GM12873 (cell line): Measurements from ENCODE around the gene MKS1.

Experiments used
- TF ChIP-seq, protein P1 (sequence below): IDR thresholded peaks from 2 replicates; pipeline ENCODE4 v1.5.1; 2012; ENCODE audit warnings: low read depth, mild to moderate bottlenecking, moderate library complexity, low read length, control low read depth; ENCODE audit not compliant: insufficient read depth; ENCODE audit errors: missing control alignments

MKS1 gene

DNA sequence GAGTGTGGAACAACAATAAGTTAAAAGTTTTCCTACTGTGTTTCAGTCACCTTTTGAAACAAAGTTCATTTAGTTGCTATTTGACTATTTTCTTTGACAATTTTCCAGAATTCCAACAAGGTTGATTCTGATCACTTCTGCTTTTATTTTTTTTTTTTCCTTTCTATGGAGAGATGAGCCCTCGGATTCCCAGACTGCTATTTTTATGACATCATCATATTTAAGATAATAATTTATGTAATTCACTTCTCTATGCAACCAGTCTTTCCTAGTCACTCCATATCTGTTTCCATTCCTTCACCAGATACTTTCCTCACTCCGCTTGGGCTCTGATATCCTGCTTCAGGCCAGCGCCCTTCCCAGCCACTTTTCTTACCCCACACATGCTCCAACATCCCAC lies 44.2 kb downstream of the MKS1 start:
- TF ChIP-seq, protein P1, sequence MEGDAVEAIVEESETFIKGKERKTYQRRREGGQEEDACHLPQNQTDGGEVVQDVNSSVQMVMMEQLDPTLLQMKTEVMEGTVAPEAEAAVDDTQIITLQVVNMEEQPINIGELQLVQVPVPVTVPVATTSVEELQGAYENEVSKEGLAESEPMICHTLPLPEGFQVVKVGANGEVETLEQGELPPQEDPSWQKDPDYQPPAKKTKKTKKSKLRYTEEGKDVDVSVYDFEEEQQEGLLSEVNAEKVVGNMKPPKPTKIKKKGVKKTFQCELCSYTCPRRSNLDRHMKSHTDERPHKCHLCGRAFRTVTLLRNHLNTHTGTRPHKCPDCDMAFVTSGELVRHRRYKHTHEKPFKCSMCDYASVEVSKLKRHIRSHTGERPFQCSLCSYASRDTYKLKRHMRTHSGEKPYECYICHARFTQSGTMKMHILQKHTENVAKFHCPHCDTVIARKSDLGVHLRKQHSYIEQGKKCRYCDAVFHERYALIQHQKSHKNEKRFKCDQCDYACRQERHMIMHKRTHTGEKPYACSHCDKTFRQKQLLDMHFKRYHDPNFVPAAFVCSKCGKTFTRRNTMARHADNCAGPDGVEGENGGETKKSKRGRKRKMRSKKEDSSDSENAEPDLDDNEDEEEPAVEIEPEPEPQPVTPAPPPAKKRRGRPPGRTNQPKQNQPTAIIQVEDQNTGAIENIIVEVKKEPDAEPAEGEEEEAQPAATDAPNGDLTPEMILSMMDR: no peak

- TF ChIP-seq, protein P1: peak; percentile 62
These were observed 46.5 kb downstream of the MKS1 start for GRCh38 chr17:58172369-58173071.

- TF ChIP-seq, protein P1: no peak
These were observed 48.4 kb downstream of the MKS1 start for GRCh38 chr17:58170622-58171021.

DNA sequence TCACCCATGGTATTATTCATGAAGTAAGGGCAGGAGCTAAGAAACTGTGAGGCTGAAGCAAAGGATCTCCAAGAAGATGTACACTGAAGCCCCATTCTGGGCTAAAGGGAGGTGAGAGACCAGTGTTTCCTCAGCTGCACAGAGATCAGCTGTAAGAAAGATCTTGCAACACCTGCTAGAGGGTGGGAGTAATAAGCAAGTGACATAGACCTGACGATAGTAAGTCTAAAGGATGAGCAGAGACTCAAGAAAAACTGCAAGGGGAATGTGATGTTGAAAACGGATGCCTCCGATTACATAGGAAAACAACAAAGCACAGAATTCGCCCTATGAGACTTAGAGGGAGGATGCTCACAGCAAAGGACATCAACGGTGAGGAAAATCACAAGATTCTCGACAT lies 52.4 kb downstream of the MKS1 start, which contains the start of gene OR4D2:
Gene OR4D2, plus strand, starts transcription at position 301 of the 400 bp plus-strand sequence. CDS start 2,674 bp downstream, outside the sequence.
- TF ChIP-seq, protein P1: no peak

DNA sequence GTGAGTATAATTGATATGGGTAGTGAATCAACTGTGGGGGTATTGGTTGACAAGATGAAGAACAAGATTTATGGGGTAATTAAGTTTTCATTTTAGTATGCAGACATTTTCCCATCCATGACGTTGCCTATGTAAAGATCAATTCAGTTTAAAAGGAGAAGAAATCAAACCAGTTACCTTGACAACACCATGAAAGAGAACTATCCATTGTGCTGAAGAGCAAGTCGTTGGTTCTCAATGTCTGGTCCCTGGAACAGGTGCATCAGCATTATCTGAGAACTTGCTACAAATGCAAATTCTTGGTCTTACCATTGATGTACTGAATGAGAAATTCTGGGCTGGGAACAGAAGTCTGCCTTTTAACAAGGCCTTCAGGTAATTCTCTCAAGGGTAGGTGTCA lies 53.1 kb downstream of the MKS1 start:
- TF ChIP-seq, protein P1: no peak

- TF ChIP-seq, protein P1: no peak
These were observed 57.5 kb downstream of the MKS1 start for GRCh38 chr17:58161566-58161965.

- TF ChIP-seq, protein P1: no peak
These were observed 60.9 kb downstream of the MKS1 start for GRCh38 chr17:58158181-58158580.
